K562 (cell line): ENCODE measurements around the gene CPHXL2. TPM values are rescaled to one million over a fixed set of nuclear protein-coding genes. Genes with fewer than 3 reads are reported as not detected.

Source experiments
- ATAC-seq: fragments of 200-7000 bp; cut with Tn5 transposase; 3 replicates; pipeline ENCODE4 v1.9.1; 2020; ENCODE audit warnings: moderate library complexity
- BruUV-seq: library from RNA; stranded (reverse); fragments of 400-500 nt; replicated peaks from 2 replicates; lab custom pipeline; 2021; lab: Mats Ljungman, UMichigan
- CTCF ChIA-PET: fragments of 300-600 bp; formaldehyde crosslinking; extraction: SDS; loops from one replicate; lab custom pipeline; 2021; ENCODE audit warnings: low intra/inter-chr PET ratio; lab: Yijun Ruan, JAX
- POLR2A ChIA-PET: fragments of 300-600, 350-650 bp; sonication (Branson Sonifier 250); formaldehyde crosslinking; extraction: SDS; loops from one replicate; lab custom pipeline; 2021; ENCODE audit warnings: antibody characterized with exemption, inconsistent platforms; lab: Yijun Ruan, JAX
- DNase-seq, 4 experiments: peaks; one replicate each; pipeline versions ENCODE4 v3.0.0 to v3.0.0-alpha.2; 2011 to 2018; ENCODE audit warnings: low spot score in 3 of 4, mixed read lengths in 3 of 4; ENCODE audit errors: extremely low read depth in 1 of 4
- FAIRE-seq: peaks from 2 replicates; lab custom pipeline; 2011; peaks lifted over from hg19 to GRCh38; lab: Jason Lieb, UNC
- H2AFZ ChIP-seq: 2 replicates; pipeline ENCODE4 v1.6.0; 2011; ENCODE audit warnings: low read depth, low read length, control low read depth, inconsistent platforms
- H3K27ac ChIP-seq: fragments of 200-600 bp; 3 replicates; pipeline ENCODE4 v1.8.0; 2011; ENCODE audit warnings: low read depth, mild to moderate bottlenecking, control low read depth, inconsistent platforms, low read length, moderate library complexity, mixed read lengths; ENCODE audit errors: extremely low read depth
- H3K27me3 ChIP-seq, 2 experiments: fragments of 300-600 bp in 1 of 2; 2 replicates in 1 of 2; 3 replicates in 1 of 2; pipeline versions ENCODE4 v1.6.0 to v1.8.0; 2011; ENCODE audit warnings: inconsistent platforms in 2 of 2, low read length in 2 of 2, mild to moderate bottlenecking in 1 of 2, mixed read lengths in 1 of 2, moderate library complexity in 1 of 2; ENCODE audit not compliant: control insufficient read depth in 2 of 2, insufficient read depth in 2 of 2
- H3K36me3 ChIP-seq: fragments of 300-600 bp; 3 replicates; pipeline ENCODE4 v1.8.0; 2011; ENCODE audit warnings: mild to moderate bottlenecking, low read length, inconsistent platforms; ENCODE audit not compliant: control insufficient read depth, insufficient read depth
- H3K4me1 ChIP-seq, 2 experiments: fragments of 200-600 bp in 1 of 2; replicated peaks in 1 of 2; 2 replicates in 1 of 2; 3 replicates in 1 of 2; pipeline versions ENCODE4 v1.5.1 to v1.8.0; 2011; ENCODE audit warnings: inconsistent platforms in 2 of 2, low read length in 2 of 2, mild to moderate bottlenecking in 1 of 2, mixed read lengths in 1 of 2, moderate library complexity in 1 of 2; ENCODE audit not compliant: control insufficient read depth in 2 of 2, insufficient read depth in 2 of 2
- H3K4me2 ChIP-seq: 2 replicates; pipeline ENCODE4 v1.6.1; 2011; ENCODE audit warnings: low read length, control low read depth, inconsistent platforms, mixed read lengths; ENCODE audit not compliant: insufficient read depth
- H3K4me3 ChIP-seq: fragments of 200-600 bp; sonication (generic), shearing (Covaris generic); 2 replicates; pipeline ENCODE4 v1.5.1; 2016; ENCODE audit warnings: control low read depth, inconsistent platforms
- H3K79me2 ChIP-seq: fragments of 200-600 bp; 3 replicates; pipeline ENCODE4 v1.8.0; 2011; ENCODE audit warnings: low read length, inconsistent platforms; ENCODE audit not compliant: control insufficient read depth, insufficient read depth
- H3K9ac ChIP-seq, 2 experiments: 2 replicates each; pipeline versions ENCODE4 v1.6.0 to v1.6.1; 2011; ENCODE audit warnings: low read depth in 2 of 2, low read length in 2 of 2, control low read depth in 1 of 2, inconsistent platforms in 1 of 2, mild to moderate bottlenecking in 1 of 2, mixed read lengths in 1 of 2; ENCODE audit not compliant: insufficient read depth in 1 of 2
- H3K9me1 ChIP-seq: one replicate; pipeline ENCODE4 v1.6.0; 2011; ENCODE audit warnings: inconsistent platforms, mild to moderate bottlenecking, low read length, moderate library complexity; ENCODE audit not compliant: control insufficient read depth, insufficient read depth
- H3K9me3 ChIP-seq: replicated peaks from 2 replicates; pipeline ENCODE4 v1.5.1; 2011; ENCODE audit warnings: low read depth, low read length, inconsistent platforms; ENCODE audit not compliant: control insufficient read depth, insufficient read depth
- H4K20me1 ChIP-seq: replicated peaks from 2 replicates; pipeline ENCODE4 v1.6.1; 2011; ENCODE audit warnings: low read length, inconsistent platforms, mixed read lengths; ENCODE audit not compliant: control insufficient read depth, insufficient read depth
- CTCF ChIP-seq, 3 experiments: IDR thresholded peaks in 2 of 3; conservative IDR thresholded peaks in 1 of 3; 2 replicates each; pipeline ENCODE4 v1.5.1; 2011 to 2012; ENCODE audit warnings: low read length in 3 of 3, mild to moderate bottlenecking in 3 of 3, control low read depth in 2 of 3, improper control_type of control experiment in 1 of 3, inconsistent platforms in 1 of 3, low read depth in 1 of 3, mixed read lengths in 1 of 3, moderate library complexity in 1 of 3; ENCODE audit not compliant: insufficient read depth in 2 of 3
- DEAF1 ChIP-seq: fragments of 450-650 bp; formaldehyde crosslinking; IDR thresholded peaks from 2 replicates; pipeline ENCODE4 v1.4.0; 2020; ENCODE audit warnings: mild to moderate bottlenecking, moderate library complexity
- FOS ChIP-seq: IDR thresholded peaks from 3 replicates; pipeline ENCODE4 v1.6.1; 2011; ENCODE audit not compliant: insufficient read length; ENCODE audit errors: extremely low read depth
- HCFC1 ChIP-seq: IDR thresholded peaks from 2 replicates; pipeline ENCODE4 v1.6.1; 2012; ENCODE audit warnings: low read depth, low read length, improper control_type of control experiment
- HDGF ChIP-seq: fragments of 450-650 bp; IDR thresholded peaks from 2 replicates; pipeline ENCODE4 v1.6.1; 2016
- HMG20B ChIP-seq: fragments of 250-450 bp; sonication (Bioruptor Pico); IDR thresholded peaks from 2 replicates; pipeline ENCODE4 v1.5.0; 2021; ENCODE audit warnings: mild to moderate bottlenecking
- KLF10 ChIP-seq: fragments of 250-450 bp; sonication (Bioruptor Pico); IDR thresholded peaks from 2 replicates; pipeline ENCODE4 v1.6.1; 2021; ENCODE audit warnings: matching md5 sums
- NCOA2 ChIP-seq, 2 experiments: fragments of 450-650 bp; IDR thresholded peaks; 2 replicates each; pipeline ENCODE4 v1.6.1; 2018; ENCODE audit warnings: mild to moderate bottlenecking in 2 of 2, moderate library complexity in 1 of 2; ENCODE audit not compliant: partially characterized antibody in 2 of 2
- OTX1 ChIP-seq: fragments of 450-650 bp; formaldehyde crosslinking; IDR thresholded peaks from 2 replicates; pipeline ENCODE4 v1.4.0; 2022; ENCODE audit warnings: mild to moderate bottlenecking
- PKNOX1 ChIP-seq: fragments of 450-650 bp; IDR thresholded peaks from 2 replicates; pipeline ENCODE4 v1.6.1; 2016
- SMARCC2 ChIP-seq: fragments of 450-650 bp; IDR thresholded peaks from 2 replicates; pipeline ENCODE4 v1.6.1; 2017; ENCODE audit warnings: antibody characterized with exemption, moderate library complexity, mild to moderate bottlenecking, low read depth
- ZNF175 ChIP-seq: fragments of 200-800 bp; sonication (Bioruptor generic); IDR thresholded peaks from 2 replicates; pipeline ENCODE4 v1.6.1; 2016; ENCODE audit warnings: low read depth, mild to moderate bottlenecking, missing genetic modification characterization, missing compliant biosample characterization
- ZNF232 ChIP-seq: sonication (generic); formaldehyde crosslinking; IDR thresholded peaks from 2 replicates; pipeline ENCODE4 v1.8.0; 2022; ENCODE audit warnings: mild to moderate bottlenecking, missing genetic modification reagents
- ZNF57 ChIP-seq: fragments of 450-650 bp; formaldehyde crosslinking; IDR thresholded peaks from 2 replicates; pipeline ENCODE4 v1.4.0; 2020; ENCODE audit warnings: mild to moderate bottlenecking, moderate library complexity
- ZNF707 ChIP-seq: fragments of 250-450 bp; sonication (Bioruptor Pico); conservative IDR thresholded peaks from 2 replicates; pipeline ENCODE4 v1.8.0; 2022; ENCODE audit warnings: inconsistent platforms, mild to moderate bottlenecking, moderate library complexity
- whole genome bisulfite sequencing: fragments of 100-300 bp; shearing (Covaris generic); methylation state at CpG from one replicate; pipeline ENCODE4 v1.1.6; 2016; ENCODE audit warnings: low coverage, mixed read lengths; ENCODE audit not compliant: insufficient coverage; ENCODE audit errors: missing lambda C conversion rate; 5-methylcytosine and 5-hydroxymethylcytosine counted together
- in situ Hi-C: fragments of 300-500 bp; cut with MboI; formaldehyde crosslinking; loops from 4 replicates; pipeline ENCODE4 v1.15.0; 2018; ENCODE audit warnings: inconsistent platforms, mixed read lengths
- intact Hi-C: fragments of 100-400 bp; cut with micrococcal nuclease; formaldehyde crosslinking; loops from 2 replicates; pipeline ENCODE4 v1.14.2; 2022
- polyA plus RNA-seq, 8 experiments: library from polyadenylated mRNA; depleted of rRNA in 4 of 8; stranded (reverse) in 5 of 8; unstranded in 3 of 8; fragments of >200 nt; fragmentation: Nextera tagmentation in 2 of 8; fragmentation: Illumina TruSeq in 1 of 8; extraction: Ambion mirVana in 2 of 8; extraction: Trizol in 1 of 8; gene quantifications; 2 replicates each; pipeline versions ENCODE4 v1.2.1 to v1.2.3, GENCODE V29; 2011 to 2014; ENCODE audit warnings: inconsistent platforms in 1 of 8, missing spikeins in 1 of 8
- total RNA-seq, 7 experiments: library from RNA; depleted of rRNA in 6 of 7; stranded (reverse); fragments of >200 nt in 6 of 7; fragmentation: Illumina TruSeq in 2 of 7; extraction: Trizol in 2 of 7; gene quantifications; 2 replicates each; pipeline versions ENCODE4 v1.2.1 to v1.2.3, GENCODE V29; 2011 to 2021; ENCODE audit warnings: low replicate concordance in 1 of 7
- TF ChIP-seq, protein P1 (sequence below), 2 experiments: fragments of 450-650 bp; IDR thresholded peaks; 2 replicates each; pipeline ENCODE4 v1.6.1; 2016

The CPHXL2 gene
- total and polyA plus RNA-seq, 9 of the 15 experiments (the other 6 are each of a cell fraction or from before 2014, with no cell fraction given) = not detected

- Histone ChIP-seq H3K27me3 (no peaks in the 10 kb centered on the region), H3K9me1 (peaks cover 7% of the 10 kb centered on the region), H3K27ac (peak within 1 kb of the TSS; percentile 93), H3K9ac (peak within 1 kb of the TSS; percentile 94 to 97), H3K4me2 (peak within 1 kb of the TSS; percentile 91), H3K79me2 (peaks cover 99% of the 10 kb centered on the region), H3K4me3 (peak within 1 kb of the TSS; percentile 96), H3K36me3 (peaks cover 38% of the 10 kb centered on the region), H3K9me3 (no peaks in the 10 kb centered on the region), H3K4me1 (peaks cover 15 to 24% of the 10 kb centered on the region in 2 experiments; a peak in 4 of 5 replicates), H2AFZ (peak within 1 kb of the TSS; percentile 91), H4K20me1 (peaks cover 14% of the 10 kb centered on the region)
- ChIA-PET CTCF (interaction anchor here (1.1 kb wide), 1 partner anchor 27 kb away, joined by 3 read pairs; no protein-coding TSS in a partner anchor), POLR2A (interaction anchor here (0.6 to 8.7 kb wide), 16 partner anchors 10 to 386 kb away, joined by 3 to 43 read pairs (median 4); partner anchors contain the start of gene ADAT1)
- FAIRE-seq (peak; percentile 93), DNase-seq (peak; percentile 91 to 96 (median 94)), ATAC-seq (peak; percentile 93)
- intact Hi-C loops = loop anchor here (2.0 to 5.0 kb wide), 2 partner anchors 23 to 115 kb away; no protein-coding TSS in a partner anchor
- BruUV-seq = no TSS peak
- in situ Hi-C loops = loop anchor here (25.0 kb wide), 1 partner anchor 1540 kb away; the partner anchor contains the start of genes MON1B and SYCE1L
- 0% methylated on average over 64 of the region's 76 CpGs for WGBS
- TF ChIP-seq ZNF232 (CRISPR knock-in tag) (0 out of 2 replicates have a peak, but pooled peaks have one; percentile 16), ZNF57 (CRISPR knock-in tag) (no peak), SMARCC2 (no peak), NCOA2 (IDR thresholded peaks at IDR 0.05; ENCODE audit: partially characterized antibody in 2 of 2) (no peak), KLF10 (no peak), FOS (no peak), OTX1 (CRISPR knock-in tag) (no peak), CTCF (IDR thresholded peaks at IDR 0.05 in 2 of 3, conservative IDR thresholded peaks at IDR 0.05 in 1 of 3; ENCODE audit: insufficient read depth in 2 of 3, low read depth in 1 of 3, low read length in 3 of 3) (no peak), HDGF (no peak), HCFC1 (peak; percentile 69), DEAF1 (CRISPR knock-in tag) (no peak), HMG20B (CRISPR knock-in tag) (no peak), ZNF707 (CRISPR knock-in tag) (no peak), PKNOX1 (peak; percentile 86), ZNF175 (CRISPR knock-in tag) (no peak)
- TF ChIP-seq, protein P1, sequence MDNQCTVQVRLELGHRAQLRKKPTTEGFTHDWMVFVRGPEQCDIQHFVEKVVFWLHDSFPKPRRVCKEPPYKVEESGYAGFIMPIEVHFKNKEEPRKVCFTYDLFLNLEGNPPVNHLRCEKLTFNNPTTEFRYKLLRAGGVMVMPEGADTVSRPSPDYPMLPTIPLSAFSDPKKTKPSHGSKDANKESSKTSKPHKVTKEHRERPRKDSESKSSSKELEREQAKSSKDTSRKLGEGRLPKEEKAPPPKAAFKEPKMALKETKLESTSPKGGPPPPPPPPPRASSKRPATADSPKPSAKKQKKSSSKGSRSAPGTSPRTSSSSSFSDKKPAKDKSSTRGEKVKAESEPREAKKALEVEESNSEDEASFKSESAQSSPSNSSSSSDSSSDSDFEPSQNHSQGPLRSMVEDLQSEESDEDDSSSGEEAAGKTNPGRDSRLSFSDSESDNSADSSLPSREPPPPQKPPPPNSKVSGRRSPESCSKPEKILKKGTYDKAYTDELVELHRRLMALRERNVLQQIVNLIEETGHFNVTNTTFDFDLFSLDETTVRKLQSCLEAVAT (IDR thresholded peaks at IDR 0.05) = peak in 1 of 2 experiments; percentile 58; a peak in 1 of 4 replicates
Measured at GRCh38 chr16:75647492-75648264, 29.1 kb downstream of the CPHXL2 start, which contains the start of the genes KARS1 and TERF2IP. TSS of gene KARS1 (minus strand) at chr16:75647665. CDS start at chr16:75647639, 26 bp downstream. TSS of gene TERF2IP (plus strand) at chr16:75647773. CDS start at chr16:75647883, 110 bp downstream.
